Measurements from ENCODE around the gene PRKN. TPM values are rescaled to one million over a fixed set of nuclear protein-coding genes. Genes with fewer than 3 reads are reported as not detected.

PRKN gene
- total RNA-seq, 1 experiment from 2014 or later: not detected

DNA sequence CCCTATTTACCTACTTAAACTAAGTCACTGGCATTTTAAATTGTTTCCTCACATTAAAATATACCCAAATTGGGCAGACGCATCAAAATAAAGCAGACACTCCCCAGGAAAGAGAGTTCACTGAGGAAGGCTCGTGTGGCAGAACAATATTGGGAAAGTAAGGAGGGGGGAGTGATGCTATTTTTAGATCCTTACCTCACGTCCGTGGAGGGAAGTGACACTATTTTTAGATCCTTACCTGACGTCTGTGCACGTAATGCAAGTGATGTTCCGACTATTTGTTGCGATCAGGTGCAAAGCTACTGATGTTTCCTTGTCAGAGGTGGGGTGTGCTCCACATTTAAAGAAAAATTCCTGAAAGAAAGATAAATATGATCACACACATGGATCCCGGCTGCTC is 754.5 kb downstream of the PRKN start:
- H2AFZ ChIP-seq: no peak overlapping the region
- no peak overlapping the region for H3K27ac ChIP-seq
- ChIA-PET CTCF (no interaction called here), POLR2A (ENCODE audit: unreplicated experiment) (no interaction called here)
- H3K79me2 ChIP-seq (ENCODE audit: low read depth): no peaks in the 10 kb centered on the region
- H3K27me3 ChIP-seq (ENCODE audit: insufficient read depth, low read depth): peaks cover 43% of the 10 kb centered on the region
- H3K4me1 ChIP-seq (replicated peaks; ENCODE audit: insufficient read depth): no peaks in the 10 kb centered on the region
- no peaks in the 10 kb centered on the region for H4K20me1 ChIP-seq (ENCODE audit: insufficient read depth)
- no peak overlapping the region for H3K4me3 ChIP-seq
- no peak overlapping the region for H3K4me2 ChIP-seq
- no peaks in the 10 kb centered on the region for H3K9me2 ChIP-seq (ENCODE audit: insufficient read depth)
- no TSS peak for BruUV-seq (replicated peaks)
- H3K36me3 ChIP-seq (ENCODE audit: low read depth): no peaks in the 10 kb centered on the region
- intact Hi-C loops (cut with micrococcal nuclease; ENCODE audit: unreplicated experiment): no loop called here
- H3K9me3 ChIP-seq (ENCODE audit: insufficient read depth, low read depth): no peaks in the 10 kb centered on the region
- no peaks in the 10 kb centered on the region for H3F3A ChIP-seq (ENCODE audit: insufficient read depth, low read depth)
- no peak for DNase-seq
- no peak for TF ChIP-seq EZH2 (IDR thresholded peaks at IDR 0.05; ENCODE audit: low read depth)

GRCh38 chr6:161971043-161971442 is 756.5 kb downstream of the PRKN start:
- no peak overlapping the region for H3K4me3 ChIP-seq
- no peak overlapping the region for H2AFZ ChIP-seq
- ChIA-PET POLR2A (ENCODE audit: unreplicated experiment) (no interaction called here), CTCF (no interaction called here)
- H3K9me3 ChIP-seq (ENCODE audit: insufficient read depth, low read depth): no peaks in the 10 kb centered on the region
- no peaks in the 10 kb centered on the region for H3K9me2 ChIP-seq (ENCODE audit: insufficient read depth)
- no peaks in the 10 kb centered on the region for H3K36me3 ChIP-seq (ENCODE audit: low read depth)
- TF ChIP-seq EZH2 (IDR thresholded peaks at IDR 0.05; ENCODE audit: low read depth): no peak
- TF ChIP-seq, protein P1, sequence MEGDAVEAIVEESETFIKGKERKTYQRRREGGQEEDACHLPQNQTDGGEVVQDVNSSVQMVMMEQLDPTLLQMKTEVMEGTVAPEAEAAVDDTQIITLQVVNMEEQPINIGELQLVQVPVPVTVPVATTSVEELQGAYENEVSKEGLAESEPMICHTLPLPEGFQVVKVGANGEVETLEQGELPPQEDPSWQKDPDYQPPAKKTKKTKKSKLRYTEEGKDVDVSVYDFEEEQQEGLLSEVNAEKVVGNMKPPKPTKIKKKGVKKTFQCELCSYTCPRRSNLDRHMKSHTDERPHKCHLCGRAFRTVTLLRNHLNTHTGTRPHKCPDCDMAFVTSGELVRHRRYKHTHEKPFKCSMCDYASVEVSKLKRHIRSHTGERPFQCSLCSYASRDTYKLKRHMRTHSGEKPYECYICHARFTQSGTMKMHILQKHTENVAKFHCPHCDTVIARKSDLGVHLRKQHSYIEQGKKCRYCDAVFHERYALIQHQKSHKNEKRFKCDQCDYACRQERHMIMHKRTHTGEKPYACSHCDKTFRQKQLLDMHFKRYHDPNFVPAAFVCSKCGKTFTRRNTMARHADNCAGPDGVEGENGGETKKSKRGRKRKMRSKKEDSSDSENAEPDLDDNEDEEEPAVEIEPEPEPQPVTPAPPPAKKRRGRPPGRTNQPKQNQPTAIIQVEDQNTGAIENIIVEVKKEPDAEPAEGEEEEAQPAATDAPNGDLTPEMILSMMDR (conservative IDR thresholded peaks at IDR 0.05): no peak
- no TSS peak for BruUV-seq (replicated peaks)
- H4K20me1 ChIP-seq (ENCODE audit: insufficient read depth): no peaks in the 10 kb centered on the region
- no peak overlapping the region for H3K4me2 ChIP-seq
- H3F3A ChIP-seq (ENCODE audit: insufficient read depth, low read depth): no peaks in the 10 kb centered on the region
- no peaks in the 10 kb centered on the region for H3K4me1 ChIP-seq (replicated peaks; ENCODE audit: insufficient read depth)
- no peak for DNase-seq
- no peak overlapping the region for H3K27ac ChIP-seq
- no peaks in the 10 kb centered on the region for H3K79me2 ChIP-seq (ENCODE audit: low read depth)
- H3K27me3 ChIP-seq (ENCODE audit: insufficient read depth, low read depth): peaks cover 39% of the 10 kb centered on the region
- intact Hi-C loops (cut with micrococcal nuclease; ENCODE audit: unreplicated experiment): no loop called here

GRCh38 chr6:161963634-161964234 is 763.8 kb downstream of the PRKN start:
- TF ChIP-seq, protein P1 (conservative IDR thresholded peaks at IDR 0.05): no peak
- no peak for TF ChIP-seq EZH2 (IDR thresholded peaks at IDR 0.05; ENCODE audit: low read depth)
- CTCF ChIA-PET: no interaction called here
- no peak overlapping the region for H3K27ac ChIP-seq
- no peaks in the 10 kb centered on the region for H3F3A ChIP-seq (ENCODE audit: insufficient read depth, low read depth)
- no peaks in the 10 kb centered on the region for H3K9me2 ChIP-seq (ENCODE audit: insufficient read depth)
- intact Hi-C loops (cut with micrococcal nuclease; ENCODE audit: unreplicated experiment): no loop called here
- no peaks in the 10 kb centered on the region for H4K20me1 ChIP-seq (ENCODE audit: insufficient read depth)
- H3K4me3 ChIP-seq: no peak overlapping the region
- H3K4me1 ChIP-seq (replicated peaks; ENCODE audit: insufficient read depth): no peaks in the 10 kb centered on the region
- H2AFZ ChIP-seq: no peak overlapping the region
- no peaks in the 10 kb centered on the region for H3K36me3 ChIP-seq (ENCODE audit: low read depth)
- no peaks in the 10 kb centered on the region for H3K9me3 ChIP-seq (ENCODE audit: insufficient read depth, low read depth)
- peaks cover 40% of the 10 kb centered on the region for H3K27me3 ChIP-seq (ENCODE audit: insufficient read depth, low read depth)
- no peaks in the 10 kb centered on the region for H3K79me2 ChIP-seq (ENCODE audit: low read depth)
- no TSS peak for BruUV-seq (replicated peaks)
- H3K4me2 ChIP-seq: no peak overlapping the region
- DNase-seq: no peak
- POLR2A ChIA-PET (ENCODE audit: unreplicated experiment): no interaction called here

DNA sequence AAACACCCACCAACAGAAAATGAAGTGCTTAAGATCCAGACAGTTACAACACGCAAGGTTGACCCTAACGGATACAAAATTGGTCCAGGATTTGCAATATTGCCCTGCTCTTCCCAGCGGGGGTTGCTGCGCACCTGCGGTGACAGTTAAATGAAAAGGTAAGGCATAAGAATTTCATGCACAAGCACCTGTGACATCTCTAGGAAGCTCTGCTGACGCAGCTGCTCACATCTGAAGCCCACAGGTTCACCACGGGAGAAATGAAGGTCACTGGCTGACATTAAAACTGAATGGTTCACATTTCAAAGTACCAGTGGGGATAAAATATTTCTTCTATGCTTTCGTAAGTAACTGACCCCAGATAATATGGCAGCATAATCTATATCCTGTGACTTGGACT is 764.4 kb downstream of the PRKN start:
- ChIA-PET POLR2A (ENCODE audit: unreplicated experiment) (no interaction called here), CTCF (no interaction called here)
- no peaks in the 10 kb centered on the region for H3K36me3 ChIP-seq (ENCODE audit: low read depth)
- H3K27ac ChIP-seq: no peak overlapping the region
- H3K9me2 ChIP-seq (ENCODE audit: insufficient read depth): no peaks in the 10 kb centered on the region
- intact Hi-C loops (cut with micrococcal nuclease; ENCODE audit: unreplicated experiment): no loop called here
- H3K4me3 ChIP-seq: no peak overlapping the region
- BruUV-seq (replicated peaks): no TSS peak
- H4K20me1 ChIP-seq (ENCODE audit: insufficient read depth): no peaks in the 10 kb centered on the region
- no peak overlapping the region for H3K4me2 ChIP-seq
- TF ChIP-seq, protein P1 (conservative IDR thresholded peaks at IDR 0.05): no peak
- no peak for TF ChIP-seq EZH2 (IDR thresholded peaks at IDR 0.05; ENCODE audit: low read depth)
- H3K79me2 ChIP-seq (ENCODE audit: low read depth): no peaks in the 10 kb centered on the region
- H3K27me3 ChIP-seq (ENCODE audit: insufficient read depth, low read depth): peaks cover 43% of the 10 kb centered on the region
- H3K9me3 ChIP-seq (ENCODE audit: insufficient read depth, low read depth): no peaks in the 10 kb centered on the region
- no peak overlapping the region for H2AFZ ChIP-seq
- no peaks in the 10 kb centered on the region for H3F3A ChIP-seq (ENCODE audit: insufficient read depth, low read depth)
- H3K4me1 ChIP-seq (replicated peaks; ENCODE audit: insufficient read depth): no peaks in the 10 kb centered on the region
- DNase-seq: no peak
